ELR (cell line): Measurements from ENCODE around the gene AKT1.
"Not testable (repeated sequence)": the region's sequence is repeated elsewhere in the genome, so short reads cannot be mapped to it uniquely, and the experiment has no call there.

Experiments used
- DNase-seq: peaks from one replicate; pipeline ENCODE4 v3.0.0-alpha.2; 2015; ENCODE audit warnings: low read depth

Gene AKT1

GRCh38 chr14:104794993-104795780, at the start of gene AKT1:
AKT1 (minus strand) TSS chr14:104795748; CDS start chr14:104792643, 3,105 bp downstream.
- peak; percentile 52 for DNase-seq

DNA sequence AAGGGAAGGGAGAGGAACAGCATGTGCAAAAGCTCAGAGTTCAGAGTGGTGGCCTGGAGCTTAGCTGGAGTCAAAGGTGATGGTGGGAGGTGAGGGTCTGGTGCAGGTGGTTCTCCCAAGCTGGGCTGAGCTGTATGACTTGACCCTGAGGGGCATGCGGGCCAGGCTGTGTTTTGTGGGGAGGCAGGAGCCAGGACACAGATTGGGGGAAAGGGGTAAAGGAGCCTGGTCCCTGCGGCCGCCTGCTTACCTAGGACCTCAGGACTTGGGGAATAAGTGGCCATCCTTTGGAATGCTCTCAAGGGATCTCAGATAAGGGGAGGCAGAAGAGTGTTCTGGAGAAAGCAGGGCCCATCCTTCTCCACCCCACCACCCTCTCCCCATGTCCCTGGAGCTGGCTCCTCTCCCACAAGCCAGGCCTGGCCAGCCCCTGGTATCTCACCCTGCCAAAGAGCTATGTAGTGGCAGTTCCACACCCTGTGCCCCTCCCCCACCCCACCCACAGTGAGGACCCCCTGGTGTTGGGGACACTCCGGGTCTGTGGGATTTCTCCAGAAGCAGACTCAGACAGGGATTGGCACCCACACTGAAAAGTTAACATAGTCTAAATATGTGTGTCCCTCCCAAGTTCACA, 49.6 kb upstream of the AKT1 start:
- no peak for DNase-seq

- DNase-seq = no peak
These were observed 48.9 kb upstream of the AKT1 start for GRCh38 chr14:104844306-104845032.

DNA sequence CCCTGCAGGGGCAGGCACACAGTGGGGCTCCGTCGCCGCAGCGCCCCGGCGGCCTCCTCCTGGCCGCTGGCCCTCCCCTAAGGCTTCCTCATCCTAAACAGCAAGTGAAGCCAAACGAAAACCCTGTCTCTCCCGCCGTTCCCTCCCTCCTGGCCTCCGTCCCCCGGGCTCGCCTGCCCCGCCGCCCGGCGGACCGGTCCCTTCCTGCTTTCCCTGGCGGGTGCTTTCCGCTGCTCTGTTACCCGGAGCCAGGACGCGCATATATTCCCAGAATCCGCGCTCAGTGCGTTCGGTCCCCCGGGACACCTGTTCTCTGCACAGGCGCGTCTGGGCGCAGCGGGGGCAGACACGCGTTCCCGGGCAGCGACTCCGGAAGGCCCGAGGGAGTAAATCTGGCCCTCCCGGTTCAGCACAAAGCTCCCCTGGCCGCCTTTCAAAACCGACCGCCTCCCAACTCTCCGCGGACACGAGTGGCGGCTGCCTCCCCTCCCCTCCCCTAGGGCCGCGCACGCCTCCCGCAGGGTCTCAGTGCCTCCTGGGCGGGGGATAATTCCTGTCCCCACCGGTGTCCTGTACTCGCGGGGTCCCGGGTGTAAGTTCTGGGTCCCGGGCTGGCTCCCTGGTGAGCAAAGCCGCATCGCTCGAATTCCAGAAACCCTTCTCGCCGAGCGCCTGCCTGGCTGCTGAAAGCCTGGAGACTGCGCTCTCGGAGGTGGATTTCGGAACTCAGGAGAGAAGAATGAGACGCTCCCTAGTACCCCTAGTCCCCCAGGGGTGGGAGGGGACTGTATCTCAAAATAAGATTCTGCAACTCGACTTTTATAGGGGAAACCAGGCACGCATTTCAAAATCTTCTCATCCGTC, 48.1 kb upstream of the AKT1 start:
- DNase-seq = no peak

- no peak for DNase-seq
These were observed 47.5 kb upstream of the AKT1 start for GRCh38 chr14:104843006-104843405.

- no peak for DNase-seq
These were observed 46.2 kb upstream of the AKT1 start for GRCh38 chr14:104841730-104842129.

DNA sequence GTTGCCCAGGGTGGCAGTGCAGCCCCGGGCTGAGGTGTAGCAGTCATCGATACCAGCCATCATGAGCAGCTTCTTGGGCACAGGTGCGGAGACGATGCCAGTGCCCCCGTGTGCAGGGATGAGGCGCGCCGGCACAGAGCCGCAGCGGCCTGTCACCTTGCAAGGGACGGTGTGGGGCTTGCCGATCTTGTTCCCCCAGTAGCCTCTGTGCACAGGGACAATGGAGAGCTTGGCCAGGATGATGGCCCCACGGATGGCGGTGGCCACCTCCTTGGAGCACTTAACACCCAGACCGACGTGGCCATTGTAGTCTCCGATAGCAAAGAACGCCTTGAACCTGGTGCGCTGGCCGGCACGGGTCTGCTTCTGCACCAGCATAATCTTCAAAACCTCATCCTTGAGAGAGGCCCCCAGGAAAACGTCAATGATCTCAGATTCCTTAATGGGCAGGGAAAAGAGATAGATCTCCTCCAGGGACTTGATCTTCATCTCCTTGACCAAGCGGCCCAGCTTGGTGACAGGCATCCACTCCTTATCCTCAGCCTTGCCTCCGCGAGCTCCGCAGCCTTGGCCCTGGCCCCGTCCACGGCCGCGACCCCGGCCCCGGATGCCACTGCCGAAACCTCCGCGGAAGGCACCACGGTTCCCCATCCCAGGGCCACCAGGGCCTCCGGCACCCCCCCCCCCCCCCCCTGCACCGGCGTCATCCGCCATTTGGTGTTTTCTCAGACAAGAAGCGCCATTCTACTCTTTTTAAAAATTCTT, 40.8 kb upstream of the AKT1 start:
- not testable (repeated sequence) for DNase-seq

- no peak for DNase-seq
These were observed 35.2 kb upstream of the AKT1 start for GRCh38 chr14:104830781-104831180.

DNA sequence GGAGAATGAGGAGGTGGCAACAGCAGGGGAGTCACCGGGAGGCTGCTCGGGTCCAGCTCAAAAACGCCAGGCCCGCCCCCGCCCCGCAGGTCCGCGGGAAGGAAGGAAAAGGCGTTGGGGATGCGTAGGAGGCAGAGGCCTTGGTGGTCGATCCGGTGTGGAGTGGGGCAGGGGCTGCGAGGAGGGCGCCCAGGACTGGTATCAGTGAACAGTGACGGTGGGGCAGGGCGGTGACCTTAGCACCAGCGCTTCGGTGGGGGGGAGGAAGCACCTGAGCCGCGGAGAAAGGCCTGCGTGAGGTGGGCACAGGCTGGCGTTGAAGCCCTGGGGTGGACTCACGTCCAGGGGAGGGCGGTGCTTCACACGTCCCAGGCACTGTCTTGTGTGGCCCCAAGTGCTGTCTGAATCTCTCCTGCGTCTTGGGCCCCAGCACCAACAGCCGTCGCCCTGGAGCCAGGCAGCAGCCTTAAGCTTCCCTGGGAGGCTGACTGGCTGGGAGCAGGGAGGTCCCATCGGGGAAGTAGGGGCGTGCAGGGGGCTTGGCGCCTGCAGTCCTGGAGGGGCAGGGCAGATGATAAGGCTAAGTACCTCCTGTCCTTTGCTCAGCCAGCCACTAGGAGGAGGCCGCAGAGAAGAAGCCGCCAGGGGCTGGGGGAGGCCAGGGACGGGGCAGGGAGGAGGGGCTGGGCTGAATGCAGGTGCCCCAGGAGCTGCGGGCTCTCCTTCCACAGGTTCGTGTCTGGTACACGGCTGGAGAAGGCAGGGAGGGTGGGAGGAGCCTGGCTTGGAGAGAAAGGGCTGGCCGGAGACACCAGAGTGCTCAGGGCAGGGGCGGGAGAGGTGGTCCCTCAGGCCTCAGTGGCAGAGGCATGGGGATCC, 31.9 kb upstream of the AKT1 start:
- peak; percentile 61 for DNase-seq

DNA sequence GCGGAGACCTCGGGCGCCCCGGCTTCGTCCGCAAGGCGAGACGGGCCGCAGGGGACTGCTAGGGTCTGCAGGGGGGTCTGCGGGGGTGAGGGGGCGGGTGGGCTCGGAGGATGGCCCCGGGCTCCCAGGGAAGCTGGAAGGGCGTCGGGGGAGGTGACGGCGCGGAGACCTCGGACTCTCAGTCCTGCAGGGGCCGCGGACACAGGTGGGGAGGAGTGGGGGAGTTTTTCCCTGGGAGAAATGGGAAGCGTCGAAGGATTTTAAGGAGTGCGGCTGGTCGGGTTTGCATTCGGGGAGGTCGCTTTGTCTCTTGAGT, 31.3 kb upstream of the AKT1 start:
- DNase-seq = no peak

- DNase-seq = peak; percentile 87
These were observed 30.8 kb upstream of the AKT1 start for GRCh38 chr14:104826189-104826860.

DNA sequence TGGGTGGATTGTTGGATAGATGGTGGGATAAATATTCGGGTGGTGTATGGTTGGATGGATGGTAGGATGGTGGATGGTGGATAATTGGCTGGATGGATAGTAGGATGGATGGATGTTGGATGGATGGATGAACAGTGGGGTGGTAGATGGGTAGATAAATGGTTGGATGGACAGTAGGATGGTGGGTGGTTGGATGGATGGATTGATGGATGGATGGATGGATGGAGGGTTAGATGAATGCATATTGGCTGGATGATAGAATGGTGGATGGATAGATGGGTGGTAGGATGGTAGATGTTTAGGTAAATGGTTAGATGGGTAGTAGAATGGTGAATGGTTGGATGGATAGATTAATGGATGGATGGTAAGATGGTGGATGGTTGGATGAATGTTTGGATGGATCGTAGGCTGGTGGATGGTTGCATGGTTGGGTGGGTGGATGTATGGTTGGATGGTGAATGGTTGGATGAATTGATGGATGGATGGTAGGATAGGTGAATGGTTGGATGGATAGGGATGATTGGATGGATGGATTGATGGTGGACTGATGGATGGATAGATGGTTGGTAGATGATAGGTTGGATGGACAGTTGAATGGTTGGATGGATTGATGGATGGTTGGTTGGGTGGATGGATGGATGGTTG, 28.9 kb upstream of the AKT1 start:
- no peak for DNase-seq

DNA sequence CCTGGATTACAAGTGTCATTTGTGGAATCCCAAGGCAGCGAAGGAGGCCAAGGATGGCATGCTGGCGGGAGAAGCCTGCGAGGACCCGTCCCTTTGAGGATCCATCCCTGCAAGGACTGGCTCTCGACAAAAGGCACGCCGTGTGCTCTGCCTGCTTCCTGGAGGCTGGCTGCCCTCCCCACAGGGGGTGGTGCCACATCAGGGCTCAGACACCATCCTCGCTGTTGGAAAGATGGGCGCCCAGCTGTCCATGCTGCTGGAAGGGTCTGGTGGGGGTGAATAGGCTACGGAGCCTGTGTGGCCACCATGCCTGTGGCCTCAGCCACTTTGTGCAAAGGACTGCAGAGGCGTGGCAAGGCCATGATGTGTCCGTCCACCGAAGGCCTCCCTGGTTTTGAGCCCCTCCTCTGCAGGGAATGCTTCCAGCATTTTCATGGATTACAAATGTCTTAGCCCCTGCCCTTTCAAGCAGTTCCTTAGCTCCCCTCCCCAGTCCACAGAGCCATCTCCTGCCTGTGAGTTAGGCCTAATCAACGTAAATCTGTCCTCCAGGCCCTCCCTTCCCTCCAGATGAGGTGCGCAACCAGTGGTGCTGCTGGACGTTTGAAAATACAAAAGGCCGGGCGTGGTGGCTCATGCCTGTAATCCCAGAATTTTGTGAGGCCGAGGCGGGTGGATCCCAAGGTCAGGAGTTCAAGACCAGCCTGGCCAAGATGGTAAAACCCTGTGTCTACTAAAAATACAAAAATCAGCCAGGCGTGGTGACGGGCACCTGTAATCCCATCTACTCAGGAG, 27.5 kb upstream of the AKT1 start:
- DNase-seq = no peak

DNA sequence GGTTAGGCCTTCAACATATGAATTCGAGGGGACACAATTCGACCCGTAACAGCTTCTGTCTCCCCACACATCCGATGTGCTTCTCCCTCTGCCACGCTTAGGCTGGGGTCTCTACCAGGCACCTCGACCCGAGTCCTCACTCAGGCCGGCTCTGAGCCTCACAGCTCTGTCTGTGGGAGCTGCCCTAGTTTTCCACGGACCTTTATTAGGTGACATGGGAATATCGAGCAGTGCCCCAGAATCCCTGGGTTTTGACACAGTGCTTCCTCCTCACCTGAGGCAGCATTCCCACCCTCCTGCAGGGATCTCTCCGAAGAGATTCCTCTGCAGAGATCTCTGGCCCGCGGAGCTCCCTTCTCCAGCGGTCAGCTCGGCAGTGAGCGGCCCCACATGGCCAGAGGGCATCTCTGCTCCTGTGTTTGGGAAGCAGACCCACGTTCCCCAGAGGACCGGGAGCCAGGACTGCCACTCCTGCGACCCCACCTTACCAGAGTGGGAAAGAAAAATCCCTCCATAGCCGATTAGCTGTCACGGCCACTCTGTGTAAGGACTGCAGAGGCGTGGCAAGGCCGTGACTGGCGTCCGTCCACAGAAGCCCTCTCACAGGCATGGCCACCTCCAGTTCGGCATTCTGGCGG, 26.5 kb upstream of the AKT1 start:
- no peak for DNase-seq

GRCh38 chr14:104821229-104821945, 25.8 kb upstream of the AKT1 start:
- DNase-seq = no peak

DNA sequence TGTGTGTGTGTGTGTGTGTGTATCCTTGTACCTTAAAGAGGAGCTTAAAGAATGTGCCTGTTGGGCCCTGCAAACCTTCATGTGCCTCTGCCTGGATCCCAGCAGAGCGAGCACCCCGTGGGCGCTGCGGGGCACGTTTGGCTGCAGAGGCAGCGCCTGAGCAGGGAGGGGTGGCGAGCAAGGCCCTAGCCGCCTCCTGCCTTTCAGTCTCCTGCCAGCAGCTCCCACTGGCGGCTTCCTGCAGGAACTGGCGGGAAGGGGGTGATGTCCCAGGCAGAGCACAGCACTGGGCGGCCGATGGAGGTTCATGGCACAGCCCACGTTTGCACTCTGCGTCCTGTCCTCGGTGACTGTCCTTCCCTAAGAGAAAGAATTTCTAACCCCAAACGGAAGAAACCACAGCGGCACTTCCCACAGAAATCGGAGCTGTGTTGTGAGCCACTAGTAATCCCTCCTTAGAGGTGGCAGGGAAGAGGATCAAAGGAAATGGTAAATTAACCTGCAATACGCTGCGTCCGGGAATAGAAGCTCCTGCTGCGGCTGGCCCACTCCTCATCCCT, 25.2 kb upstream of the AKT1 start:
- DNase-seq = no peak

DNA sequence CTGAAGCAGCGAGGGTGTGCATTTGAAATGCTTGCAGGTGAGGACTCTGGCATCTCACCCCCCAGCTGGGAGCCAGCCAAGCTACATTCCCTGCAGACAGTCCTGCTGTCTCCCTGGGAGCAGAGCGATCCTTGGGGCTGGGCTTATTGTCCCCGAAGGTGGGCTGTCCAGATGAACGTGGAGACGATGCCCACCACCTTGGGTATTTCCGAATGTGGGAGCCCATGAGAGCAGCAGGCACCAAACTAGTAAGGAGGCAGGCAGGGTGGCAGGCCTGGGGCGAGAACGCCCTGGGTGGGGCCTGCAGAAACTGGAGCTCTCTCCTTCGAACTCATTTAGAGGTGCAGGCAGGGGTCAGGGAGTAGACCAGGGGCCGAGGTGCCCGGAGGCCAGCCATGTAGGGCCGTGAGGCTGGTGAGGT, 23.8 kb upstream of the AKT1 start:
- no peak for DNase-seq
